Measurements from ENCODE around the gene ACOT12. TPM values are rescaled to one million over a fixed set of nuclear protein-coding genes. Genes with fewer than 3 reads are reported as not detected.

Gene ACOT12
- total and polyA plus RNA-seq, 12 donors = 0.15 TPM; not detected in 11

DNA sequence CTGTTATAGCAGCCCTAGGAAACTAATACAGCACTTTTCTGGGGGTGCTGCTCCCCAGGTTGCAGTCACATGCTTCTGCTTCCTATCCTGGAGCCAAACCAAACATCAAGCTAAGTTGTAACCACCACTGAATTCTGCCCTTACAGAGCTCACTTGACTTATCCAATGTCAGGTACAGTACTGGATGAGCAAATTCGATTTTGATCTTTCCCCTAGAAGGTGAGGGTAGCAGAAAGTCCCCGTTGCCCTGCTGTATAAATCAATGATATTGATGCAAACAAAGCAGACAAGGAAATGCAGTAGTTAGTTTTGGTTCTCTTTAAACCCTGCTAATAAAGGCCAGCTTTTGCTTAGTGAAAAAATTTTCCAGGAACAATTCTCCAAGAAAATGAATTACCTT is 56.1 kb downstream of the ACOT12 start:
- H3K36me3 ChIP-seq = no peaks in the 10 kb centered on the region
- ATAC-seq (no peak), DNase-seq (no peak)
- H3K27me3 ChIP-seq = peaks cover 0 to 2% (median 0%) of the 10 kb centered on the region in 7 donors
- no peak overlapping the region for H3K4me3 ChIP-seq
- no peak overlapping the region for H3K27ac ChIP-seq
- no peaks in the 10 kb centered on the region for H3K9me3 ChIP-seq
- H3K4me1 ChIP-seq = no peaks in the 10 kb centered on the region
- 79 to 85% methylated on average over 2 of the region's 2 CpGs for WGBS, 2 donors
- intact Hi-C loops (cut with DNase I) = no loop called here
- TF ChIP-seq, protein P1, sequence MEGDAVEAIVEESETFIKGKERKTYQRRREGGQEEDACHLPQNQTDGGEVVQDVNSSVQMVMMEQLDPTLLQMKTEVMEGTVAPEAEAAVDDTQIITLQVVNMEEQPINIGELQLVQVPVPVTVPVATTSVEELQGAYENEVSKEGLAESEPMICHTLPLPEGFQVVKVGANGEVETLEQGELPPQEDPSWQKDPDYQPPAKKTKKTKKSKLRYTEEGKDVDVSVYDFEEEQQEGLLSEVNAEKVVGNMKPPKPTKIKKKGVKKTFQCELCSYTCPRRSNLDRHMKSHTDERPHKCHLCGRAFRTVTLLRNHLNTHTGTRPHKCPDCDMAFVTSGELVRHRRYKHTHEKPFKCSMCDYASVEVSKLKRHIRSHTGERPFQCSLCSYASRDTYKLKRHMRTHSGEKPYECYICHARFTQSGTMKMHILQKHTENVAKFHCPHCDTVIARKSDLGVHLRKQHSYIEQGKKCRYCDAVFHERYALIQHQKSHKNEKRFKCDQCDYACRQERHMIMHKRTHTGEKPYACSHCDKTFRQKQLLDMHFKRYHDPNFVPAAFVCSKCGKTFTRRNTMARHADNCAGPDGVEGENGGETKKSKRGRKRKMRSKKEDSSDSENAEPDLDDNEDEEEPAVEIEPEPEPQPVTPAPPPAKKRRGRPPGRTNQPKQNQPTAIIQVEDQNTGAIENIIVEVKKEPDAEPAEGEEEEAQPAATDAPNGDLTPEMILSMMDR (IDR thresholded peaks at IDR 0.05) = no peak

DNA sequence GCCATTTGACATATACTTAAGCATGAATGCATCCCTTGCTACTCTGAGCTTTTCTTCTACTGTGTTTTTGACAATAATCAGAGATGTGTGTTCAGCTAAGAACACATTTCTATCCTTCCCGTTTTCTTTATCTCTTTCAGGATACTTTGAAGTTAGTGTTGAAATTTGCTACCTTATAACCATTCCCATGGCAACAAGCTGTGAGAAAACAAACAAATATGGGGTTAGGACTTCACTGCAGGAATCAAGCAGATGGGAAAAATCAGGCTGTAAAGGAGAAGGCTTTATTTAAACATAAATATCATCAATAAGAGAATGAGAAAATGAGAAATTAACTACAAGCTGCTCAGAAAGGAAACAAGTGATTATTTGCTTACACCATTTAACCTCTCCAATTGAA is 57.4 kb downstream of the ACOT12 start:
- Histone ChIP-seq H3K27me3 (no peaks in the 10 kb centered on the region), H3K9me3 (no peaks in the 10 kb centered on the region), H3K36me3 (no peaks in the 10 kb centered on the region), H3K4me1 (no peaks in the 10 kb centered on the region), H3K27ac (no peak overlapping the region), H3K4me3 (no peak overlapping the region)
- 28 to 32% methylated on average over 1 of the region's 1 CpG for WGBS, 2 donors
- intact Hi-C loops (cut with DNase I) = no loop called here
- no peak for ATAC-seq
- TF ChIP-seq, protein P1 (IDR thresholded peaks at IDR 0.05) = no peak
- no peak for DNase-seq

DNA sequence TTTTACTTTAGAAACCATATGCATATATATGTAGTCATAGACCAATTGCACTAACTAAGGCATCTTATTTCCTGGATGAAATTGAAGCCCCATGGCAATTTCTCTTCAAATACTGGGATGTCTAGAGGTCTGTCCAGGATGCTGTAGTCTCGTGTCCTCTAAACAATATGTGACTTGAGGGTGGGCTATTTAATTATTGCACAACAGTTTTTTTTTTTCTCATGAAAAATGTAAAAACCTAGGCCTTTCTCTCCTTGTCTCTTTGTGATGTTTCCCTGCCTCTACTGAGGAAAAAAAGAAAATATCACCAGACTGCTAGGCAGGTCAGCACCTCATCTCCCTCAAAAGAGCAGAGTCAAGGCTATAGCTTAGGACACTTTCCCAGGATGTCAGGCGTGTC is 58.0 kb downstream of the ACOT12 start:
- no peak overlapping the region for H3K27ac ChIP-seq
- TF ChIP-seq, protein P1 (IDR thresholded peaks at IDR 0.05) = no peak
- 87% methylated on average over 2 of the region's 2 CpGs for WGBS, 2 donors
- H3K4me1 ChIP-seq = no peaks in the 10 kb centered on the region
- ATAC-seq (no peak), DNase-seq (no peak)
- H3K9me3 ChIP-seq = no peaks in the 10 kb centered on the region
- no peaks in the 10 kb centered on the region for H3K36me3 ChIP-seq
- no peak overlapping the region for H3K4me3 ChIP-seq
- H3K27me3 ChIP-seq = no peaks in the 10 kb centered on the region
- intact Hi-C loops (cut with DNase I) = no loop called here

- peak overlapping the region in 6 of 10 donors; percentile 15 to 41 (median 34) for H3K4me3 ChIP-seq
- TF ChIP-seq, protein P1 (IDR thresholded peaks at IDR 0.05) = no peak
- H3K36me3 ChIP-seq = no peaks in the 10 kb centered on the region
- ATAC-seq = peak in 2 of 8 donors; percentile 37 to 53
- no peaks in the 10 kb centered on the region for H3K9me3 ChIP-seq
- intact Hi-C loops (cut with DNase I) = no loop called here
- WGBS, 2 donors = 50% methylated on average over 14 of the region's 14 CpGs
- H3K4me1 ChIP-seq = no peaks in the 10 kb centered on the region
- DNase-seq = no peak
- H3K27ac ChIP-seq = no peak overlapping the region
- no peaks in the 10 kb centered on the region for H3K27me3 ChIP-seq
Observed at GRCh38 chr5:81334304-81335061, 59.5 kb downstream of the ACOT12 start.

Measured in heart right ventricle (tissue), 16 donors.